Stimulated activated CD8-positive, alpha-beta memory T cell treated with anti-CD3 and anti-CD28 coated beads, Interleukin-7, amount 100 ng/mL, for 48 hours (primary cell): ENCODE measurements around the gene ANO2.

Source experiments
- DNase-seq, 2 donors: peaks; one replicate each; pipeline ENCODE4 v3.0.0-alpha.2; 2020; ENCODE audit warnings: low read depth in 1 of 2; ENCODE audit errors: extremely low read depth in 1 of 2

ANO2 gene

DNA sequence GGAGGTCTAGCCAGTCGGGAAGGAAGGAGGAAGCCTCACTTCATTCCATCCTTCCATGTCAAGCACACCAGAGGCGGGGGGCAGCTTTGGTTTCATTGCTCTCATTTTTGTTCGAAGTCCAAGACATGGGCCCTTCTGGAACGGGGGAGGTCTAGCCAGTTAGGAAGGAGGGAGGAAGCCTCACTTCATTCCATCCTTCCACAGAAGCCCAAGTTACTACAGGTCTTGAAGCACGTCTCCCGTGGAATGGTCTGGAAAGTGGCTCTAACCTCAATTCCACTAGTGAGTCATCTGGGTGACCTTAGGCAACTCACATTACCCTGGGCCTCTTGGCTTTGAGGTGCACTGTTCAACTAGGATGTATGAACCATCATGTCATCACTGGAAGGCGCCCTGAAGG is 356.9 kb downstream of the ANO2 start:
- DNase-seq: no peak

- DNase-seq: no peak
These were observed 357.3 kb downstream of the ANO2 start for GRCh38 chr12:5587711-5588121.

- no peak for DNase-seq
These were observed 358.9 kb downstream of the ANO2 start for GRCh38 chr12:5586201-5586600.

DNA sequence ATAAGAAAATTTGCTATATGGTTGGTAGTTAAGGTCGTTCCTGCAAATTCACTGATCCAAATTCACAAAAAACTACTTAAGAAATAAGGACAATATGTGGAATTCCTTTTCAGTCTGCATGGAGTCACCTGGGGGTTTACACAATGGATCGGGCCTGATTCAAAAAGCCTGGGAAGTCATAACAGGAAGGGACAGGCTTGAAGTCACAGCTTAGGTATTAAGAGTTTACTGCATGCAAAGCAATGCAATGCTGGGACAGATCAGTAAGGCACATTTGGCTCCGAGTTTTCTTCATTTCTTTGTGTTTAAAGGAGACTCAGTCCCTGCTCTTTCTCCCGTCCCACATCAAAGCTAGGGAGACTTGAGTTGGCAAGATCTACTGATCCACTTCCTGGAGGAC is 359.9 kb downstream of the ANO2 start:
- DNase-seq: no peak

GRCh38 chr12:5584412-5585175 is 360.5 kb downstream of the ANO2 start:
- DNase-seq: no peak

GRCh38 chr12:5582541-5582940 is 362.5 kb downstream of the ANO2 start:
- no peak for DNase-seq

- no peak for DNase-seq
These were observed 363.0 kb downstream of the ANO2 start for GRCh38 chr12:5582018-5582417.

- no peak for DNase-seq
These were observed 363.4 kb downstream of the ANO2 start for GRCh38 chr12:5581616-5582015.

GRCh38 chr12:5581019-5581418 is 364.0 kb downstream of the ANO2 start:
- DNase-seq: no peak

DNA sequence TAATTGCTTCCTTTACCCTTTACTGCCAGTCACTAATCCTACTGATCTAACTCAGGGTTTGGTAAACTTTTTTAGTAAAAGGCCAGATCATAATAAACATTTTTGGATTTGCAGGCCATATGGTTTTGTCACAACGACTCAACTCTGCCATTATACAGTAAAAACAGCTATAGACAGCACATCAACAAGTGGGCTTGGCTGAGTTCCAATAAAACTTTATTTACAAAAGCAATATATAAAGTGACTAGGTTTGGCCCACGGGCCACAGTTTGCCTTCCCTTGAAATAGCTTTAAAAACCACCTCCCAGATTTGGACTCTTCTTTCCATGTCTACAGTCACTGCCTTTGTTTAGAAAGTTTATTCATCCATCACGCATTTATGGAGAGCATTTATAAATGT is 366.3 kb downstream of the ANO2 start:
- no peak for DNase-seq

DNA sequence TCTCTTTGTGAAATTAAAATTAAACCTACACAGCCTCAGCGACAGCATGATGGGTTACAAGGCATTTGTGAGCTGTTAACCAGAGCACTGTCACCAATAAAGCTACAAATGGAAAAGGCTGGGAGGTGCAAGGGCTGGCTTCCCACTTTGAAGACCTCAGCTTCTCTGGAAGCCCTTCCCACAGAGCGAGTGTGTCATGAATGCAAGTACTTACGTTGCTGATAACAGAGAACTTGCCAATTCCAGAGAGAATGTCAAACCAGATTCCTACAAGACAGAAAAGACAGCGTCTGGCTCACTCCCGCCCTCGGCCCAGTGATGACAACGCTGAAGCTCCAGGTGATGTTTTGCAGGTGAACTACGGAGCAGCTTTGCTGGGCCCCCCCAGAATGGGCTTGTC is 367.3 kb downstream of the ANO2 start:
- no peak for DNase-seq

GRCh38 chr12:5577211-5577612 is 367.8 kb downstream of the ANO2 start:
- no peak for DNase-seq

GRCh38 chr12:5575987-5576386 is 369.1 kb downstream of the ANO2 start:
- DNase-seq: no peak

- DNase-seq: no peak
These were observed 369.8 kb downstream of the ANO2 start for GRCh38 chr12:5575232-5575631.

DNA sequence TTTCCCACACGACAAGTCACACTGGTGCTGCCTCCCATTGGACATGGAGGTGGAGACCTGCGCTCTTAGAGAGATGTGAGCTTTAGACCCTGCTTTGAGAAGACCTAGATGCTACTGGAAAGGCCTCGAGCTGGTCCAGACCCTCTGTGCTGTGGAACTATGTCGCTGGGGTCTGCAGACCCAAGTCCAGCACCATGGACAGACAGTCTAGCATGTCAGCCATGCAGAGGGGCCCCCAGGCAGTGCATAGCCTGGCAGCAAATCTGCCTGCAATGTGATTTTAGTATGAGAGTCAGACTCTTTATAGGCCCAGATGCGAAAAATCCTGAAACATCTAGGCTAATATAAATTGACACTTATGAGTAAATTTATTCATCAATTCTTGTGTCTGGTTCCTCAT is 371.7 kb downstream of the ANO2 start:
- no peak for DNase-seq

- no peak for DNase-seq
These were observed 373.9 kb downstream of the ANO2 start for GRCh38 chr12:5571115-5571514.

DNA sequence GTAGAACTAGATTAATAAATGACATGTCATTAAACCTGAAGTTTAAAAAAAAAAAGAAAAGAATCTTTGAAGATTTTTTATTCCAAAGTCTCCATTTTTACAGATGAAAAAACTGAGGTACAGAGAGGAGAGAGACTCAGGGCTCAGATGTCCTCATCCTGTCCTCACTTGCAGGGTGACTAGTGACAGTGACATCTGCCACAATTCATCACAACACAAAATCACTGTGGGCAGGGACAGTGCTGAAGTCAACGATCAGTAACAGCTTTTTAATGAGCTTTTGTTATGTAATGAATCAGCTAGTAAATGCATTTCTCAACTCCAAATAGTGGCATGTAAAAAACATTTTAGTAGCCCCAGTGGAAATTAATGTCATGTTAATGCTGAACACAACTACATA is 374.6 kb downstream of the ANO2 start:
- DNase-seq: no peak

GRCh38 chr12:5568325-5568981 is 376.6 kb downstream of the ANO2 start:
- DNase-seq: no peak

DNA sequence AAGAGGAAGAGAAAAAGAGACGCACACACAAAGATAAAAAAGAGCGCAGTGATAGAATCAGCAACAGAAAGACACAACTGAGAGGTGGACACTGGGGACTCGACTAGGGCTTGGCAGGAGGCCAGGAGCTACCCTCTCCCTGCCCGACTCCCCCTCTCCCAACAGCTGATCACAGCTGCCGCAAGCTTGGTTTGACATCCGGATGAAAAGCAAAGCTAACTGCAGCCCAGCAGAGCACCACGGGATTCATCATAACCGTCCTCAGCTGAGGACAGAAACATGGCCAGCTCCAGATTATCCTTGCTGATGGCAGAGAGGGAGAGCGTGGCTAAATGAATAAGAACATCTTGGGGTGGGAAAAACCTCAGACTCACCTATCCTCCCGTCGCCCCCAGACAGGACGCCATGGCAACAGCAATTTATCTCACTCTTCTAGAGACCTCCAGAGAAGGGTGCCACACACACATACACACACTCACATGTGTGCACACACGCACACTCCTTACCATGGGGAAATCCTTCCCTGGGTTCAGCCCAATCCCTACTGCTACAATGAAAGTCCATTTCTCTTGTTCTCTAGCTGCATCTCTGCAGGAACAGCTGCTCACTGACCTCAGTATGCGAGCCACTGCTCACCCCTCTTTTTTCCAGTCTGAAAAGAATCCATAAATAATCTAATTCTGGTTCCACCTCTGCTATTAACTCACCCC is 377.9 kb downstream of the ANO2 start:
- no peak for DNase-seq

DNA sequence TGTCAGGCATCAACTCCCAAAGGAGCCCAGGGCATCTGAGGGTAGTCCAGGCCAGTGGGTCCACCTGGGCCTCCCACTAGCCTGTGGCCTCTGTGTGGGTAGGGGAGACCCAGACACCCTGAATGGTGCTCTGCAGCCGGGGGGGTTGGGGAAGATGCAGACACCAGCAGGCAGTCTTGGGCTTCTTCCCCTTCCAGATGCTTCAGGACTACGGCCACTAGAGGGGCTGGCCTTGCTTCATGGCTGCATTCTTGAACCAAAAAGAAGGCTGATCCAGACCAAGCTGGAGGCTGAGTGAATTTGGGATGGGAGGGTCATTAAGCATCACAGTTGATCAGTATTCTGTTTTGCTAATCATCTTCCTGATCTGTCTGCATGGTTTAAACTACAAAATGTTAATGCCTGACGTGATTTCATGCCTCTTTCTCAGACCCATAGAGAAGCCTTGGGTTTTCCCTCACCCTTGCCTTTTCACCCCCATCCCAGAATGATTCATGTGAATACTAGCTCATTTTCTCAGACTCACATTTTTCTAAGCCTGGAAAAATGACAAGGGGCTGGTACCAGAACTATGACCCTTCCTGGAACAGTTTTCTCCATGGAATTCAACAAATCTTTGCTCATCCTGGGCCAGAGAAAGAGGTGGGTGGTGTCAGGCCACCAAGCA is 379.0 kb downstream of the ANO2 start:
- no peak for DNase-seq

- DNase-seq: no peak
These were observed 382.5 kb downstream of the ANO2 start for GRCh38 chr12:5562581-5562980.
